WERI-Rb-1 (cell line): ENCODE measurements around the gene SHC2.

Experiments
- DNase-seq: peaks from one replicate; pipeline ENCODE4 v3.0.0-alpha.2; 2020
- H3K27ac ChIP-seq: fragments of 250-450 bp; sonication (Bioruptor Pico); 2 replicates; pipeline ENCODE4 v1.5.1; 2020; ENCODE audit warnings: mild to moderate bottlenecking, moderate library complexity
- H3K27me3 ChIP-seq: fragments of 250-450 bp; sonication (Bioruptor Pico); 2 replicates; pipeline ENCODE4 v1.5.1; 2021; ENCODE audit warnings: mild to moderate bottlenecking, low read depth, moderate library complexity; ENCODE audit not compliant: insufficient read depth, severe bottlenecking
- H3K36me3 ChIP-seq: fragments of 250-450 bp; sonication (Bioruptor Pico); 2 replicates; pipeline ENCODE4 v1.5.1; 2020; ENCODE audit warnings: mild to moderate bottlenecking, moderate library complexity
- H3K4me3 ChIP-seq: 2 replicates; pipeline ENCODE4 v1.5.1; 2011; ENCODE audit warnings: low read depth, mild to moderate bottlenecking, control low read depth, low read length
- H3K9me3 ChIP-seq: fragments of 250-450 bp; sonication (Bioruptor Pico); 2 replicates; pipeline ENCODE4 v1.5.1; 2021; ENCODE audit warnings: mild to moderate bottlenecking, moderate library complexity; ENCODE audit not compliant: severe bottlenecking
- TF ChIP-seq, protein P1 (sequence below): IDR thresholded peaks from 2 replicates; pipeline ENCODE4 v1.5.1; 2011; ENCODE audit warnings: low read depth, mild to moderate bottlenecking, control low read depth, inconsistent platforms, low read length

Gene SHC2

DNA sequence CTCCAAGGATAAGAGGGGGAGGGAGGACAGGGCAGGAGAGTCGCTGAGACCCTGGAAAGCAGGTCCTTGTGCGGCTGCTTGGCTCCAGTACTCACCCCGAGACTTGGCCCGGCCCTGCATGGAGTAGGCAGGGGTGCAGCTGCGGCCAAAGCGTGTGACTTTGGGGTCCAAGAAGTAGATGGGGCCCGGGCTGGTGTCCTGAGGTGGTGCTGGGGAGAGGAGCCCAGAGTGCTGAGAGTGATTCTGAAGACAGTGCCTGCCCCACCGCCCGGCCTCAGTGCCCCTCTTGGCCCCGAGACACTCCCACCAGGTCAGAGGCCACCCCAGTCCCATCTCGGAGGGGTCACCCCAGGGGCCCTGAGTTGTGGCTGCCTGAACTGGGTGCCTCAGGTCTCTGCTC is 6.7 kb upstream of the SHC2 start:
- H3K27me3 ChIP-seq: no peaks in the 10 kb centered on the region
- H3K27ac ChIP-seq: no peak overlapping the region
- no peaks in the 10 kb centered on the region for H3K9me3 ChIP-seq
- TF ChIP-seq, protein P1, sequence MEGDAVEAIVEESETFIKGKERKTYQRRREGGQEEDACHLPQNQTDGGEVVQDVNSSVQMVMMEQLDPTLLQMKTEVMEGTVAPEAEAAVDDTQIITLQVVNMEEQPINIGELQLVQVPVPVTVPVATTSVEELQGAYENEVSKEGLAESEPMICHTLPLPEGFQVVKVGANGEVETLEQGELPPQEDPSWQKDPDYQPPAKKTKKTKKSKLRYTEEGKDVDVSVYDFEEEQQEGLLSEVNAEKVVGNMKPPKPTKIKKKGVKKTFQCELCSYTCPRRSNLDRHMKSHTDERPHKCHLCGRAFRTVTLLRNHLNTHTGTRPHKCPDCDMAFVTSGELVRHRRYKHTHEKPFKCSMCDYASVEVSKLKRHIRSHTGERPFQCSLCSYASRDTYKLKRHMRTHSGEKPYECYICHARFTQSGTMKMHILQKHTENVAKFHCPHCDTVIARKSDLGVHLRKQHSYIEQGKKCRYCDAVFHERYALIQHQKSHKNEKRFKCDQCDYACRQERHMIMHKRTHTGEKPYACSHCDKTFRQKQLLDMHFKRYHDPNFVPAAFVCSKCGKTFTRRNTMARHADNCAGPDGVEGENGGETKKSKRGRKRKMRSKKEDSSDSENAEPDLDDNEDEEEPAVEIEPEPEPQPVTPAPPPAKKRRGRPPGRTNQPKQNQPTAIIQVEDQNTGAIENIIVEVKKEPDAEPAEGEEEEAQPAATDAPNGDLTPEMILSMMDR: no peak
- no peak overlapping the region for H3K4me3 ChIP-seq
- DNase-seq: no peak
- no peaks in the 10 kb centered on the region for H3K36me3 ChIP-seq

DNA sequence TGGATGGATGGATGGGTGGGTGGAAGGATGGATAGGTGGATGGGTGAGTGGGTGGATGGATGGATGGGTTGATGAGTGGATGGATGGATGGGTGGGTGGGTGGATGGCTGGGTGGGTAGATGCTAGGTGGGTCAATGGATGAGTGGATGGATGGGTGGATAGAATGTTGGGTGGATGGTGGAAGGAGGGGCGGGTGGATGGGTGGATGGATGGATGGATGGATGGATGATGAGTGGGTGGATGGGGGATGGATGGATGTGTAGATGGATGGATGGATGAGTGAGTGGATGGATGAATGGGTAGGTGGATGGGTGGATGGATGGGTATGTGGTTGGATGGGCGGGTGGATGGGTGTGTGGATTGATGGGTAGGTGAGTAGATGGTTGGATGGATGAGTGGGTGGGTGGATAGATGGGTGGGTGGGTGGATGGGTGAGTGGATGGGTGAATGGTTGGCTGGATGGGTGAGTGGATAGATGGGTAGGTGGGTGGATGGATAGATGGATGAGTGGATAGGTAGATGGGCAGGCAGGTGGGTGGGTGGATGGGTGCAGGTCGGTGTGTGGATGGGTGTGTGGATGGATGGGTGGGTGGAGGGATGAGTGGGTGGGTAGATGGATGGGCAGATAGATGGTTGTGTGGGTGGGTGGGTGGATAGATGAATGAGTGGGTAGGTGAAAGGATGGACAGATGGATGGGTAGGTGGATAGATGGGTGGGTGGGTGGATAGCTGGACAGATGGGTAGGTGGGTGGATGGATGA is 4.4 kb upstream of the SHC2 start:
- H3K27ac ChIP-seq: no peak overlapping the region
- no peaks in the 10 kb centered on the region for H3K9me3 ChIP-seq
- no peak for DNase-seq
- no peaks in the 10 kb centered on the region for H3K36me3 ChIP-seq
- H3K4me3 ChIP-seq: no peak overlapping the region
- TF ChIP-seq, protein P1: no peak
- no peaks in the 10 kb centered on the region for H3K27me3 ChIP-seq

DNA sequence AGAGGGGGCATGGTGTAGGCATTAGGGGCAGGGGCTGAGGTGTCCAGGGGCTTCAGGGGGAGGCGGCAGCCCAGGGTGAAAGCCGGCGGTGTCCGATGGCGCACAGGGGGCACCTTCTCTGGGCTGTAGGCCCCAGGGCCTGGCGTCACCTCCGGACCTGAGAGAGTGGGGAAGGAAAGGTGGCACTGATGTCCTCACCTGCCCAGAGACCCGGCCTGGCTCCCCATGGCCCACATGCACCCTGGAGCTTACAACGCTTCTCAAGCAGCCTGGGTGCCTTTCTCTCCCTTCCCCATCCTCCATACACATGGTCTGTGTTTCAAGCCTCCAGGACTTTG is 3.3 kb upstream of the SHC2 start:
- no peaks in the 10 kb centered on the region for H3K36me3 ChIP-seq
- TF ChIP-seq, protein P1: no peak

DNA sequence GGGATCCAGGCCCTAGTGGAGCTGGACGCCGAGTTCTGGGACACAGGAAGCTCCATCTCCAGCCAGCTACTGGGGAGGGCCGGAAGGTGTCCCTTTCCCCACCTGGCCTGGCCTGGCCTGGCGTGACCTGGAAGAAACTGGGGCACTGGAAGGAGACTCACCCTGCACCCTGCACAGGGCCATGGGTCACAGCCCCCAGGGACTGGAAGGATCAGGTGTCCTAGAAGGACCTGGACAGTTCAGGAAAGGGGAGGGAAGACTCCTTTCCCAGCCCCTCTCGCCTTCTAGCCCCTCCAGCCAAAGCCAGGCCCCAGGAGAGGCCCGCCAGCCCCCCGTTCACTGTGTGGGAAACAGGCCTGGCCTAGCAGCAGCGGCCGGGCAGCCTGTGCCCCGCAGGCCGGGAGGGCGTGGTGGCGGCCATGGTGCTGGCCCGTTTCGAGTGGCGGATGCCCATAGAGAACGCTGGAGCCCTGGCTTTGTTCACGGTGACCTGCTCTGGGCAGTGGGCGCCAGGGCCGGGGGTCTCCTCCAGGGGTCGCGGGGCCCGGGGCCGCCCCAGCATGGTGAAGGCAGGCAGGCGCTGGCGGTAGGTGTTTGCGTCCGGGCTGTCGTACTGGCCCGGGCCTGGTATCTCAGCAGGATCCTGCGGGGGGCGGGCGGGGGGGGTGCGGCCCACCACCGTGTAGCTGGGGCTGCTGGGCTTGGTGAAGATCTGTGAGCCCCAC is 2.8 kb upstream of the SHC2 start:
- no peak overlapping the region for H3K27ac ChIP-seq
- no peaks in the 10 kb centered on the region for H3K36me3 ChIP-seq
- no peak for DNase-seq
- no peaks in the 10 kb centered on the region for H3K27me3 ChIP-seq
- TF ChIP-seq, protein P1: no peak
- H3K9me3 ChIP-seq: no peaks in the 10 kb centered on the region
- no peak overlapping the region for H3K4me3 ChIP-seq

More for the DNA sequence above, 3.3 kb upstream of the SHC2 start:
- H3K9me3 ChIP-seq: no peaks in the 10 kb centered on the region
- H3K27me3 ChIP-seq: no peaks in the 10 kb centered on the region
- DNase-seq: no peak
- no peak overlapping the region for H3K4me3 ChIP-seq
- H3K27ac ChIP-seq: no peak overlapping the region

DNA sequence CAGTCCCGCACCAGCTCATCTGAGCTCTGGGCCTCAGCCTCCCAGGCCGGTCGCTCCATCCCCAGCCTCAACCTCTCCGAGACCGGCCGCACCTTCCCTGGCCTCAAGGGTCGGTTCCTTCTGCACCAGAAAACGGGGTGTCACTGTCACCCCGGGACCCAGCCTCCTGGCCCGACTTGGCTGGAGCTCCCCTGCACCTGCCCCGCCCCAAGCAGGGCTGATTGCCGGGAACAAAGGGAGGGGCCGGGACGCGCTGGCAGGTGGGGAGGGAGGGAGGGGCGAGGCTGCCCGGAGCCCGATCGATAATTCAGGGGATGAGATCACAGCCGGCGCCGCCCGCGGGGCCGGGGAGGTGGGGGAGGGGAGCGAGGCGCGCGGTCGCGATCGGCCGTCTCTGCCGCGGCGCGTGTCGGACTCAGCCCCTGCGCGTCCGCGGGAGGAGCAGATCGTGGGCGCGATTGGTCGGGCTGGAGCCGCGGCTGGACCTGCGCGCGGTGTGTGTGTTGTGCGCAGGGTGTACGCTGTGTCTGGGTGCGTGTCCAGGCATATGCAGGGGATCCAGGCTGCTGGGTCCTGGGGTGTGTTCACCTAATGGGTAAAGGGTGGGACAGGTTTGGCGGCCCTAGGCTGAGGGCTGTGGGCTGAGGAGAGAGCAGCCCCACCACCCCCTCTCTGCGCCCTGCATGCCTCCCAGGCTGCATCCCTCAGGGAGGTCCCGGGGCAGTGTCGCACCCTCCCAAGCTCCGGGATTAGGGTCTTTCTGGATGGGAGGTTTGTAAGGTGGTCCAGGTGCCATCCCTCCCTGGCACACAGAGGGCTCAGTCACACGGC is 1.1 kb upstream of the SHC2 start:
- peak; percentile 91 for DNase-seq
- Histone ChIP-seq H3K9me3 (no peaks in the 10 kb centered on the region), H3K27me3 (no peaks in the 10 kb centered on the region), H3K4me3 (peak overlapping the region; percentile 67), H3K27ac (peak overlapping the region; percentile 73), H3K36me3 (no peaks in the 10 kb centered on the region; the same call in 1 of the 2 replicates)
- TF ChIP-seq, protein P1: no peak
